K562 (cell line): ENCODE results near the gene RUNDC3A. TPM values are rescaled to one million over a fixed set of nuclear protein-coding genes. Genes with fewer than 3 reads are reported as not detected.

Experiments
- ATAC-seq: fragments of 200-7000 bp; cut with Tn5 transposase; 3 replicates; pipeline ENCODE4 v1.9.1; 2020; ENCODE audit warnings: moderate library complexity
- BruUV-seq: library from RNA; stranded (reverse); fragments of 400-500 nt; replicated peaks from 2 replicates; lab custom pipeline; 2021; lab: Mats Ljungman, UMichigan
- CTCF ChIA-PET: fragments of 300-600 bp; formaldehyde crosslinking; extraction: SDS; loops from one replicate; lab custom pipeline; 2021; ENCODE audit warnings: low intra/inter-chr PET ratio; lab: Yijun Ruan, JAX
- POLR2A ChIA-PET: fragments of 300-600, 350-650 bp; sonication (Branson Sonifier 250); formaldehyde crosslinking; extraction: SDS; loops from one replicate; lab custom pipeline; 2021; ENCODE audit warnings: antibody characterized with exemption, inconsistent platforms; lab: Yijun Ruan, JAX
- DNase-seq, 4 experiments: peaks; one replicate each; pipeline versions ENCODE4 v3.0.0 to v3.0.0-alpha.2; 2011 to 2018; ENCODE audit warnings: low spot score in 3 of 4, mixed read lengths in 3 of 4; ENCODE audit errors: extremely low read depth in 1 of 4
- FAIRE-seq: peaks from 2 replicates; lab custom pipeline; 2011; peaks lifted over from hg19 to GRCh38; lab: Jason Lieb, UNC
- H2AFZ ChIP-seq: 2 replicates; pipeline ENCODE4 v1.6.0; 2011; ENCODE audit warnings: low read depth, low read length, control low read depth, inconsistent platforms
- H3K27ac ChIP-seq: fragments of 200-600 bp; 3 replicates; pipeline ENCODE4 v1.8.0; 2011; ENCODE audit warnings: low read depth, mild to moderate bottlenecking, control low read depth, inconsistent platforms, low read length, moderate library complexity, mixed read lengths; ENCODE audit errors: extremely low read depth
- H3K27me3 ChIP-seq, 2 experiments: fragments of 300-600 bp in 1 of 2; 2 replicates in 1 of 2; 3 replicates in 1 of 2; pipeline versions ENCODE4 v1.6.0 to v1.8.0; 2011; ENCODE audit warnings: inconsistent platforms in 2 of 2, low read length in 2 of 2, mild to moderate bottlenecking in 1 of 2, mixed read lengths in 1 of 2, moderate library complexity in 1 of 2; ENCODE audit not compliant: control insufficient read depth in 2 of 2, insufficient read depth in 2 of 2
- H3K36me3 ChIP-seq: fragments of 300-600 bp; 3 replicates; pipeline ENCODE4 v1.8.0; 2011; ENCODE audit warnings: mild to moderate bottlenecking, low read length, inconsistent platforms; ENCODE audit not compliant: control insufficient read depth, insufficient read depth
- H3K4me1 ChIP-seq, 2 experiments: fragments of 200-600 bp in 1 of 2; replicated peaks in 1 of 2; 2 replicates in 1 of 2; 3 replicates in 1 of 2; pipeline versions ENCODE4 v1.5.1 to v1.8.0; 2011; ENCODE audit warnings: inconsistent platforms in 2 of 2, low read length in 2 of 2, mild to moderate bottlenecking in 1 of 2, mixed read lengths in 1 of 2, moderate library complexity in 1 of 2; ENCODE audit not compliant: control insufficient read depth in 2 of 2, insufficient read depth in 2 of 2
- H3K4me2 ChIP-seq: 2 replicates; pipeline ENCODE4 v1.6.1; 2011; ENCODE audit warnings: low read length, control low read depth, inconsistent platforms, mixed read lengths; ENCODE audit not compliant: insufficient read depth
- H3K4me3 ChIP-seq: fragments of 200-600 bp; sonication (generic), shearing (Covaris generic); 2 replicates; pipeline ENCODE4 v1.5.1; 2016; ENCODE audit warnings: control low read depth, inconsistent platforms
- H3K79me2 ChIP-seq: fragments of 200-600 bp; 3 replicates; pipeline ENCODE4 v1.8.0; 2011; ENCODE audit warnings: low read length, inconsistent platforms; ENCODE audit not compliant: control insufficient read depth, insufficient read depth
- H3K9ac ChIP-seq, 2 experiments: 2 replicates each; pipeline versions ENCODE4 v1.6.0 to v1.6.1; 2011; ENCODE audit warnings: low read depth in 2 of 2, low read length in 2 of 2, control low read depth in 1 of 2, inconsistent platforms in 1 of 2, mild to moderate bottlenecking in 1 of 2, mixed read lengths in 1 of 2; ENCODE audit not compliant: insufficient read depth in 1 of 2
- H3K9me1 ChIP-seq: one replicate; pipeline ENCODE4 v1.6.0; 2011; ENCODE audit warnings: inconsistent platforms, mild to moderate bottlenecking, low read length, moderate library complexity; ENCODE audit not compliant: control insufficient read depth, insufficient read depth
- H3K9me3 ChIP-seq: replicated peaks from 2 replicates; pipeline ENCODE4 v1.5.1; 2011; ENCODE audit warnings: low read depth, low read length, inconsistent platforms; ENCODE audit not compliant: control insufficient read depth, insufficient read depth
- H4K20me1 ChIP-seq: replicated peaks from 2 replicates; pipeline ENCODE4 v1.6.1; 2011; ENCODE audit warnings: low read length, inconsistent platforms, mixed read lengths; ENCODE audit not compliant: control insufficient read depth, insufficient read depth
- BRD9 ChIP-seq: fragments of 450-650 bp; IDR thresholded peaks from 2 replicates; pipeline ENCODE4 v1.6.1; 2018; ENCODE audit warnings: low read depth; ENCODE audit not compliant: partially characterized antibody
- CBX1 ChIP-seq: sonication (generic); IDR thresholded peaks from 2 replicates; pipeline ENCODE4 v1.6.1; 2016; ENCODE audit warnings: antibody characterized with exemption, low read depth, mild to moderate bottlenecking
- MYNN ChIP-seq, 2 experiments: sonication (generic); formaldehyde crosslinking in 1 of 2; IDR thresholded peaks; 2 replicates each; pipeline versions ENCODE4 v1.5.0 to v1.6.1; 2016 to 2020; ENCODE audit warnings: antibody characterized with exemption in 1 of 2, missing genetic modification reagents in 1 of 2
- SMC3 ChIP-seq: conservative IDR thresholded peaks from 2 replicates; pipeline ENCODE4 v1.6.1; 2011; ENCODE audit warnings: low read depth, low read length, improper control_type of control experiment; ENCODE audit not compliant: insufficient read depth
- SP1 ChIP-seq: sonication (generic); formaldehyde crosslinking; IDR thresholded peaks from 2 replicates; pipeline ENCODE4 v1.8.1; 2022; ENCODE audit warnings: mild to moderate bottlenecking, missing genetic modification reagents
- WGBS: fragments of 100-300 bp; shearing (Covaris generic); methylation state at CpG from one replicate; pipeline ENCODE4 v1.1.6; 2016; ENCODE audit warnings: low coverage, mixed read lengths; ENCODE audit not compliant: insufficient coverage; ENCODE audit errors: missing lambda C conversion rate; 5-methylcytosine and 5-hydroxymethylcytosine counted together
- in situ Hi-C: fragments of 300-500 bp; cut with MboI; formaldehyde crosslinking; loops from 4 replicates; pipeline ENCODE4 v1.15.0; 2018; ENCODE audit warnings: inconsistent platforms, mixed read lengths
- intact Hi-C: fragments of 100-400 bp; cut with micrococcal nuclease; formaldehyde crosslinking; loops from 2 replicates; pipeline ENCODE4 v1.14.2; 2022
- polyA plus RNA-seq, 8 experiments: library from polyadenylated mRNA; depleted of rRNA in 4 of 8; stranded (reverse) in 5 of 8; unstranded in 3 of 8; fragments of >200 nt; fragmentation: Nextera tagmentation in 2 of 8; fragmentation: Illumina TruSeq in 1 of 8; extraction: Ambion mirVana in 2 of 8; extraction: Trizol in 1 of 8; gene quantifications; 2 replicates each; pipeline versions ENCODE4 v1.2.1 to v1.2.3, GENCODE V29; 2011 to 2014; ENCODE audit warnings: inconsistent platforms in 1 of 8, missing spikeins in 1 of 8
- total RNA-seq, 7 experiments: library from RNA; depleted of rRNA in 6 of 7; stranded (reverse); fragments of >200 nt in 6 of 7; fragmentation: Illumina TruSeq in 2 of 7; extraction: Trizol in 2 of 7; gene quantifications; 2 replicates each; pipeline versions ENCODE4 v1.2.1 to v1.2.3, GENCODE V29; 2011 to 2021; ENCODE audit warnings: low replicate concordance in 1 of 7
- TF ChIP-seq, protein P1 (sequence below): fragments of 450-650 bp; IDR thresholded peaks from 2 replicates; pipeline ENCODE4 v1.6.1; 2017; ENCODE audit warnings: antibody characterized with exemption
- TF ChIP-seq, protein P2 (sequence below): fragments of 250-450 bp; sonication (Bioruptor Pico); IDR thresholded peaks from 2 replicates; pipeline ENCODE4 v1.4.0; 2020; ENCODE audit warnings: mild to moderate bottlenecking, moderate library complexity
- TF ChIP-seq, protein P3 (sequence below): sonication (generic); formaldehyde crosslinking; IDR thresholded peaks from 2 replicates; pipeline ENCODE4 v1.8.0; 2023; ENCODE audit warnings: mild to moderate bottlenecking, missing genetic modification reagents

Gene RUNDC3A
- total and polyA plus RNA-seq, 9 of the 15 experiments (the other 6 are each of a cell fraction or from before 2014, with no cell fraction given), result not detected

DNA sequence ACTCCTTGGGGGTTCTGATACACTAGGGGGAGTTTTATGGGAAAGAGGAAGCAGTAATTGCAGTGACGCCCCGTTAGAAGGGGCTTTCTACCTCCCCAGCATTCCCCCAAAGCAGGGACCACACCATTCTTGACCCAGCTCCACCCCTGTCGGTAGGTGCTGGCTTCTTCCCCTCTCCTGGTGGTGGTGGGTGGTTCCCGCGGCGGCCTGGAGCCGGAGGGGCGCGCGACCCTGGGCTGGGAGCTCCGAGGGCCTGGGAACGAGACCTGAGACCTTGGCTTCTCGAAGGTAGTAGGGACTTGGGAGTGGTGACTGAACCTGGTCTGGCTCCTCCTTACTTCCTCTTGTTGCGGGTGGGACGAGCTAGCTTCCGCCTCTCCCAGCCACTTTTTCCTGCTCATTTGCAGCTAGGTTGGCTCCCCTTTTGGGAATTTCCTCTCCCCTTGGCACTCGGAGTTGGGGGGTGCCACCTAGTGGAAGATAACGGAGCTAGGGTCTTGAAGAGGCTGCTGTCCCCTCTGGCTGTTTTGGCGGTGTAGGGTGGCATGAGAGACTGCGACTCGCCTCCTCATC lies 37.1 kb downstream of the RUNDC3A start:
- FAIRE-seq (peak; percentile 48), DNase-seq (peak; percentile 55 to 64 (median 58)), ATAC-seq (peak; percentile 58)
- no peaks in the 10 kb centered on the region; a peak in 1 of 5 replicates for H3K27me3 ChIP-seq
- H3K9ac ChIP-seq, result peak overlapping the region; percentile 76 to 91
- 0 out of 2 replicates have a peak, but pooled peaks cover 4% of the 10 kb centered on the region for H4K20me1 ChIP-seq
- H3K4me1 ChIP-seq, result peaks cover 10 to 36% of the 10 kb centered on the region in 2 experiments; a peak in 3 of 5 replicates
- BruUV-seq, result TSS peak; percentile 84
- no peaks in the 10 kb centered on the region for H3K9me3 ChIP-seq
- in situ Hi-C loops, result loop anchor here (25.0 kb wide), 1 partner anchor 408 kb away; the partner anchor contains the start of gene PPY
- intact Hi-C loops, result loop anchor here (1.0 kb wide), 2 partner anchors 135 to 147 kb away; no protein-coding TSS in a partner anchor
- H3K9me1 ChIP-seq, result no peaks in the 10 kb centered on the region
- H3K79me2 ChIP-seq, result no peaks in the 10 kb centered on the region
- H3K27ac ChIP-seq, result peak overlapping the region; percentile 44
- peak overlapping the region; percentile 80 for H2AFZ ChIP-seq
- WGBS, result 9% methylated on average over 21 of the region's 21 CpGs
- H3K4me2 ChIP-seq, result peak overlapping the region; percentile 98
- no peaks in the 10 kb centered on the region for H3K36me3 ChIP-seq
- ChIA-PET CTCF (interaction anchor here (0.5 to 3.5 kb wide), 3 partner anchors 14 to 425 kb away, joined by 3 to 36 read pairs (median 3); no protein-coding TSS in a partner anchor), POLR2A (interaction anchor here (0.6 to 2.7 kb wide), 12 partner anchors 11 to 222 kb away, joined by 3 to 8 read pairs (median 3); partner anchors contain the start of gene HDAC5)
- peak overlapping the region; percentile 65 for H3K4me3 ChIP-seq
- TF ChIP-seq, protein P1, sequence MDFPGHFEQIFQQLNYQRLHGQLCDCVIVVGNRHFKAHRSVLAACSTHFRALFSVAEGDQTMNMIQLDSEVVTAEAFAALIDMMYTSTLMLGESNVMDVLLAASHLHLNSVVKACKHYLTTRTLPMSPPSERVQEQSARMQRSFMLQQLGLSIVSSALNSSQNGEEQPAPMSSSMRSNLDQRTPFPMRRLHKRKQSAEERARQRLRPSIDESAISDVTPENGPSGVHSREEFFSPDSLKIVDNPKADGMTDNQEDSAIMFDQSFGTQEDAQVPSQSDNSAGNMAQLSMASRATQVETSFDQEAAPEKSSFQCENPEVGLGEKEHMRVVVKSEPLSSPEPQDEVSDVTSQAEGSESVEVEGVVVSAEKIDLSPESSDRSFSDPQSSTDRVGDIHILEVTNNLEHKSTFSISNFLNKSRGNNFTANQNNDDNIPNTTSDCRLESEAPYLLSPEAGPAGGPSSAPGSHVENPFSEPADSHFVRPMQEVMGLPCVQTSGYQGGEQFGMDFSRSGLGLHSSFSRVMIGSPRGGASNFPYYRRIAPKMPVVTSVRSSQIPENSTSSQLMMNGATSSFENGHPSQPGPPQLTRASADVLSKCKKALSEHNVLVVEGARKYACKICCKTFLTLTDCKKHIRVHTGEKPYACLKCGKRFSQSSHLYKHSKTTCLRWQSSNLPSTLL, result no peak
- 0 out of 2 replicates have a peak, but pooled peaks have one; percentile 24 for TF ChIP-seq SMC3
- TF ChIP-seq, protein P2, sequence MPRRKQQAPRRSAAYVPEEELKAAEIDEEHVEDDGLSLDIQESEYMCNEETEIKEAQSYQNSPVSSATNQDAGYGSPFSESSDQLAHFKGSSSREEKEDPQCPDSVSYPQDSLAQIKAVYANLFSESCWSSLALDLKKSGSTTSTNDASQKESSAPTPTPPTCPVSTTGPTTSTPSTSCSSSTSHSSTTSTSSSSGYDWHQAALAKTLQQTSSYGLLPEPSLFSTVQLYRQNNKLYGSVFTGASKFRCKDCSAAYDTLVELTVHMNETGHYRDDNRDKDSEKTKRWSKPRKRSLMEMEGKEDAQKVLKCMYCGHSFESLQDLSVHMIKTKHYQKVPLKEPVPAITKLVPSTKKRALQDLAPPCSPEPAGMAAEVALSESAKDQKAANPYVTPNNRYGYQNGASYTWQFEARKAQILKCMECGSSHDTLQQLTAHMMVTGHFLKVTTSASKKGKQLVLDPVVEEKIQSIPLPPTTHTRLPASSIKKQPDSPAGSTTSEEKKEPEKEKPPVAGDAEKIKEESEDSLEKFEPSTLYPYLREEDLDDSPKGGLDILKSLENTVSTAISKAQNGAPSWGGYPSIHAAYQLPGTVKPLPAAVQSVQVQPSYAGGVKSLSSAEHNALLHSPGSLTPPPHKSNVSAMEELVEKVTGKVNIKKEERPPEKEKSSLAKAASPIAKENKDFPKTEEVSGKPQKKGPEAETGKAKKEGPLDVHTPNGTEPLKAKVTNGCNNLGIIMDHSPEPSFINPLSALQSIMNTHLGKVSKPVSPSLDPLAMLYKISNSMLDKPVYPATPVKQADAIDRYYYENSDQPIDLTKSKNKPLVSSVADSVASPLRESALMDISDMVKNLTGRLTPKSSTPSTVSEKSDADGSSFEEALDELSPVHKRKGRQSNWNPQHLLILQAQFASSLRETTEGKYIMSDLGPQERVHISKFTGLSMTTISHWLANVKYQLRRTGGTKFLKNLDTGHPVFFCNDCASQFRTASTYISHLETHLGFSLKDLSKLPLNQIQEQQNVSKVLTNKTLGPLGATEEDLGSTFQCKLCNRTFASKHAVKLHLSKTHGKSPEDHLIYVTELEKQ, result no peak
- no peak for TF ChIP-seq BRD9
- TF ChIP-seq MYNN (IDR thresholded peaks at IDR 0.05), result 0 out of 2 replicates have a peak, but pooled peaks have one; percentile 37
- no peak for TF ChIP-seq MYNN (CRISPR knock-in tag; IDR thresholded peaks at IDR 0.05)
- peak; percentile 8; the same call in 1 of the 2 replicates for TF ChIP-seq SP1
- TF ChIP-seq, protein P3, sequence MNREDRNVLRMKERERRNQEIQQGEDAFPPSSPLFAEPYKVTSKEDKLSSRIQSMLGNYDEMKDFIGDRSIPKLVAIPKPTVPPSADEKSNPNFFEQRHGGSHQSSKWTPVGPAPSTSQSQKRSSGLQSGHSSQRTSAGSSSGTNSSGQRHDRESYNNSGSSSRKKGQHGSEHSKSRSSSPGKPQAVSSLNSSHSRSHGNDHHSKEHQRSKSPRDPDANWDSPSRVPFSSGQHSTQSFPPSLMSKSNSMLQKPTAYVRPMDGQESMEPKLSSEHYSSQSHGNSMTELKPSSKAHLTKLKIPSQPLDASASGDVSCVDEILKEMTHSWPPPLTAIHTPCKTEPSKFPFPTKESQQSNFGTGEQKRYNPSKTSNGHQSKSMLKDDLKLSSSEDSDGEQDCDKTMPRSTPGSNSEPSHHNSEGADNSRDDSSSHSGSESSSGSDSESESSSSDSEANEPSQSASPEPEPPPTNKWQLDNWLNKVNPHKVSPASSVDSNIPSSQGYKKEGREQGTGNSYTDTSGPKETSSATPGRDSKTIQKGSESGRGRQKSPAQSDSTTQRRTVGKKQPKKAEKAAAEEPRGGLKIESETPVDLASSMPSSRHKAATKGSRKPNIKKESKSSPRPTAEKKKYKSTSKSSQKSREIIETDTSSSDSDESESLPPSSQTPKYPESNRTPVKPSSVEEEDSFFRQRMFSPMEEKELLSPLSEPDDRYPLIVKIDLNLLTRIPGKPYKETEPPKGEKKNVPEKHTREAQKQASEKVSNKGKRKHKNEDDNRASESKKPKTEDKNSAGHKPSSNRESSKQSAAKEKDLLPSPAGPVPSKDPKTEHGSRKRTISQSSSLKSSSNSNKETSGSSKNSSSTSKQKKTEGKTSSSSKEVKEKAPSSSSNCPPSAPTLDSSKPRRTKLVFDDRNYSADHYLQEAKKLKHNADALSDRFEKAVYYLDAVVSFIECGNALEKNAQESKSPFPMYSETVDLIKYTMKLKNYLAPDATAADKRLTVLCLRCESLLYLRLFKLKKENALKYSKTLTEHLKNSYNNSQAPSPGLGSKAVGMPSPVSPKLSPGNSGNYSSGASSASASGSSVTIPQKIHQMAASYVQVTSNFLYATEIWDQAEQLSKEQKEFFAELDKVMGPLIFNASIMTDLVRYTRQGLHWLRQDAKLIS (CRISPR knock-in tag), result no peak
- peak; percentile 33; the same call in 1 of the 2 replicates for TF ChIP-seq CBX1
